AG04449 (cell line): Measurements from ENCODE around the gene NDUFC2.

Experiments used
- CTCF ChIA-PET: fragments of 350-600 bp; formaldehyde crosslinking; extraction: SDS; loops from one replicate; lab custom pipeline; 2021; ENCODE audit warnings: antibody characterized with exemption; lab: Yijun Ruan, JAX
- POLR2A ChIA-PET: fragments of 400-600, 350-600 bp; formaldehyde crosslinking; extraction: SDS; loops from one replicate; lab custom pipeline; 2020; ENCODE audit warnings: antibody characterized with exemption, inconsistent platforms; lab: Yijun Ruan, JAX
- DNase-seq: peaks from one replicate; pipeline ENCODE4 v3.0.0-alpha.2; 2010; ENCODE audit warnings: low read depth, low spot score
- H3K4me3 ChIP-seq: 2 replicates; pipeline ENCODE4 v1.5.1; 2011; ENCODE audit warnings: low read depth, mild to moderate bottlenecking, control low read depth, low read length
- CTCF ChIP-seq: IDR thresholded peaks from one replicate; pipeline ENCODE4 v1.5.1; 2011; ENCODE audit warnings: mild to moderate bottlenecking, moderate library complexity, low read length, control low read depth, inconsistent platforms; ENCODE audit not compliant: insufficient read depth; ENCODE audit errors: missing control alignments

NDUFC2 gene

GRCh38 chr11:78074756-78075155, 4.9 kb downstream of the NDUFC2 start:
- ChIA-PET POLR2A (no interaction called here), CTCF (no interaction called here)
- DNase-seq, result no peak
- no peak overlapping the region for H3K4me3 ChIP-seq
- no peak for TF ChIP-seq CTCF

GRCh38 chr11:78072455-78072854, 7.2 kb downstream of the NDUFC2 start:
- CTCF ChIA-PET, result no interaction called here
- no peak overlapping the region for H3K4me3 ChIP-seq
- TF ChIP-seq CTCF, result no peak
- POLR2A ChIA-PET, result no interaction called here
- DNase-seq, result no peak

GRCh38 chr11:78071717-78072116, 7.9 kb downstream of the NDUFC2 start:
- no peak overlapping the region for H3K4me3 ChIP-seq
- no peak for DNase-seq
- CTCF ChIA-PET, result interaction anchor here (1.6 kb wide), 1 partner anchor 26 kb away, joined by 4 read pairs; no protein-coding TSS in a partner anchor
- POLR2A ChIA-PET, result no interaction called here
- no peak for TF ChIP-seq CTCF

- no peak for DNase-seq
- no peak for TF ChIP-seq CTCF
- H3K4me3 ChIP-seq, result no peak overlapping the region
- POLR2A ChIA-PET, result no interaction called here
- CTCF ChIA-PET, result interaction anchor here (0.6 to 1.6 kb wide), 3 partner anchors 25 to 40 kb away, joined by 3 to 4 read pairs (median 3); no protein-coding TSS in a partner anchor
These were observed 9.0 kb downstream of the NDUFC2 start for GRCh38 chr11:78070621-78071020.

GRCh38 chr11:78069465-78069864, 10.2 kb downstream of the NDUFC2 start:
- DNase-seq, result no peak
- CTCF ChIA-PET, result interaction anchor here (1.7 kb wide), 1 partner anchor 10 kb away, joined by 5 read pairs; the partner anchor contains the start of gene NDUFC2
- no peak overlapping the region for H3K4me3 ChIP-seq
- POLR2A ChIA-PET, result no interaction called here
- TF ChIP-seq CTCF, result no peak

- no peak for TF ChIP-seq CTCF
- no peak overlapping the region for H3K4me3 ChIP-seq
- CTCF ChIA-PET, result interaction anchor here (0.9 to 1.2 kb wide), 2 partner anchors 10 to 22 kb away, joined by 3 to 4 read pairs; no protein-coding TSS in a partner anchor
- DNase-seq, result no peak
- POLR2A ChIA-PET, result no interaction called here
These were observed 12.0 kb downstream of the NDUFC2 start for GRCh38 chr11:78067704-78068103.
